ENCODE data around the gene KCNG2.

The KCNG2 gene

DNA sequence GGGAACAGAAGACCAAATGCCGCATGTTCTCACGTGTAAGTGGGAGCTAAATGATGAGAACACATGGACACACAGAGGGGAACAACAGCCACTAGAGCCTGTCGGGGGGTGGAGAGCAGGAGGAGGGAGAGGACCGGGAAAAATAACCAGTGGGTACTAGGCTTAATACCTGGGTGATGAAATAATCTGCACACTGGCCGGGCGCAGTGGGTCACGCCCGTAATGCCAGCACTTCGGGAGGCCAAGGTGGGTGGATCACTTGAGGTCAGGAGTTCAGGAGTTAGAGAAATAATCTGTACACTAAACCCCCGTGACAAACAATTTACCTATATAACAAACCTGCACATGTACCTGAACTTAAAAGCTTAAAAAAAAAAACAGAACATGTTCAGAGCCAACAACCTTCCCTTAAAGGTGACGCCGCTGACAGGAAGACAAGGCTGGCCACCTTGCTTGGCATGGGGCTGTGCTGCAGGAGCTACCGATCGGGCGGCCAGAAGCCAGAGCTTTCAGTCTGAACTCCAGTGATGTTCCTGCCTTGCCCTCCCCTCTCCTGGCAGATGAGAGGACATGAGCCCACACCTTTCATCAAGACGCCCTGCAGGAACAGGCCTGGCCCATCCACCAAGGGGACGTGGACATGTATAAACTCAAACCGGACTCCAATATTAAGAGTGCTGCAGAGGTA is 142.5 kb downstream of the KCNG2 start:
- in situ Hi-C loops (cut with MboI; ENCODE audit: low pct_unique_long_range_greater_than_20kb, low sequenced_read_pairs), result no loop called here
- no peak for DNase-seq

DNA sequence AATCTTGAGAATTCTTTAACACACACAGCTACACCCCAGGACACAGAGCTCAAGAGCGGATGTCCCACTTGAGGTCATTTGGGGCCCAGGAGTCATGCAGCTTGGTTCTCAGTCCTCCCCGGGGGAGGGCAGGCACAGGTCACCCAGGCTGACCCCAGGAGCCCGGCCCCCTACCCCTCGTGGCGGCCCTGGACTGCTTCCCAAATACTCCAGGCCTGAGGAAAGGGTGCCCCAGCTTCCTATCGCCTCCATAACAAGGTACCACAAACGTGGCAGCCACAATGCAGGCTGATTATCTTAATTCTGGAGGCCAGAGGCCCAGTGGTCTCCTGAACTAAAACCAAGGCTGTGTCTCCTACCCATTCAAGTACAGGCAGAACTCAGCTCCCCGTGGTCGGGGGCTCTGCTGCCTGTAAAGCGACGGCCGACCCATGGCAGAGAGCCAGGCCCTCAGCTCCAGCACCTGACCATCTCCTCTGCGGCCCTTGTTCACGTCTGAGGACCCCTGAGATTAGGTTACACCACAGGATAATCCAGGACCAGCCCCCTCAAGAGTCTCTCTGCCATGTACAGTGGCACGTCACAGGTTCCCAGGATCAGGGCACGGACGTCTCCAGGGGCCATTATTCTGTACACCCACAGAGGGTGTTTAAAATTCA is 143.2 kb downstream of the KCNG2 start:
- in situ Hi-C loops (cut with MboI; ENCODE audit: low pct_unique_long_range_greater_than_20kb, low sequenced_read_pairs), result no loop called here
- no peak for DNase-seq

GRCh38 chr18:79941473-79942119 is 143.9 kb downstream of the KCNG2 start:
- no peak for DNase-seq
- in situ Hi-C loops (cut with MboI; ENCODE audit: low pct_unique_long_range_greater_than_20kb, low sequenced_read_pairs), result no loop called here

GRCh38 chr18:79942211-79942610 is 144.5 kb downstream of the KCNG2 start:
- in situ Hi-C loops (cut with MboI; ENCODE audit: low pct_unique_long_range_greater_than_20kb, low sequenced_read_pairs), result no loop called here

DNA sequence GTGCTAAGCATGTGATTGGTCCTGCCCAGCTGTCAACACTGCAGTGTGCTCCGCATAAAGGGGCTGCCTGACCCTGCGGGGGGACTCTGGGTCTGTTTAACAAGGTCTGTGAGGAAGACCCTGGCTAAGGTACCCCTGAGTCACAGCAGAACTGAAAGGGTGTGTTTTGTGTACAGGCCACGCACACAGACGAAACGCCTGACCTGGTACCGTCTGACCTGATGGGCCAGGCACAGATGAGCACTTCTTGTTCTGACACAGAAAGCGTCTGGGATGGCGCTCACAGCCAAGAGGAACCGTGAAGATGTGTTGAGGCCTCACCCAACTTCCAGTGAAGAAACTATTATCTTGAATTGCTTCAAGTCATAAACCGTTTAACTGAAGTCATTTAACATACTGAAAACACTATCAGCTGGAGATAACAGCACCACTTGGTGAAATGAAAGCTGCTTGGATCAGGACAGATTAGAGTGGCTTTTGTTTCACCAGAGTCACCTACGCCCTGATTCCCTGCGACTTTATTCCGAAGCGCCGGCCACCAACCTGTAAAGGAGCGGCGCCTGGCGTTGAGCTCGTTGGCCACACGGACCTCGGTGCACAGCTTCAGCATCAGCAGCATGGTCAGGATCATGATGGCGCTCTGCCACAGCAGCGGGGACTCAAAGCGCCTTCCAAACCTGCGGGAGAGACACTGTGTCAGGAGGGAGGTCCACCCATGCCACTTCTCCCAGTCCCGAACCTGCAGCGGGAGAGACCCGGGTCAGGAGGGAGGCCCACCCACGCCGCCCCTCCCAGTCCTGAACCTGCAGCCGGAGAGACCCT is 145.3 kb downstream of the KCNG2 start:
- no peak for DNase-seq
- in situ Hi-C loops (cut with MboI; ENCODE audit: low pct_unique_long_range_greater_than_20kb, low sequenced_read_pairs), result no loop called here

More at GRCh38 chr18:79942211-79942610, 144.5 kb downstream of the KCNG2 start:
- no peak for DNase-seq

DNA sequence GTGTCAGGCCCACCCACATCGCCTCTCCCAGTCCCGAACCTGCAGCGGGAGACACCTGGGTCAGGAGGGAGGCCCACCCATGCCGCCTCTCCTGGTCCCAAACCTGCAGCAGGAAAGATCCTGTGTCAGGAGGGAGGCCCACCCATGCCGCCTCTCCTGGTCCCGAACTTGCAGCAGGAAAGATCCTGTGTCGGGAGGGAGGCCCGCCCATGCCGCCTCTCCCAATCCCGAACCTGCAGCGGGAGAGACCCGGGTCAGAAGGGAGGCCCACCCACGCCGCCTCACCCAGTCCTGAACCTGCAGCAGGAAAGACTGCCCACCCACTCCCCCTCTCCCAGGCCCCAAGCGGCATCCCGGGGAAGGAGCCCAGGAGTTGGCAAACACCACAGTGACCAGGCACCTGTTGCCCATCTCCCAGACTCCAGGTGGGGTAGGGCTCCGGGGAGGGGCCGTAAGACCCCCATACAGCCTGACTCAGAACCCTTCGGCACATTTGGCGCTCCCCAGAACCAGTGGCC is 145.9 kb downstream of the KCNG2 start:
- DNase-seq, result no peak
- in situ Hi-C loops (cut with MboI; ENCODE audit: low pct_unique_long_range_greater_than_20kb, low sequenced_read_pairs), result no loop called here

GRCh38 chr18:79944126-79944731 is 146.5 kb downstream of the KCNG2 start:
- in situ Hi-C loops (cut with MboI; ENCODE audit: low pct_unique_long_range_greater_than_20kb, low sequenced_read_pairs), result no loop called here
- peak; percentile 42 for DNase-seq

GRCh38 chr18:79944746-79945117 is 147.0 kb downstream of the KCNG2 start:
- no peak for DNase-seq

DNA sequence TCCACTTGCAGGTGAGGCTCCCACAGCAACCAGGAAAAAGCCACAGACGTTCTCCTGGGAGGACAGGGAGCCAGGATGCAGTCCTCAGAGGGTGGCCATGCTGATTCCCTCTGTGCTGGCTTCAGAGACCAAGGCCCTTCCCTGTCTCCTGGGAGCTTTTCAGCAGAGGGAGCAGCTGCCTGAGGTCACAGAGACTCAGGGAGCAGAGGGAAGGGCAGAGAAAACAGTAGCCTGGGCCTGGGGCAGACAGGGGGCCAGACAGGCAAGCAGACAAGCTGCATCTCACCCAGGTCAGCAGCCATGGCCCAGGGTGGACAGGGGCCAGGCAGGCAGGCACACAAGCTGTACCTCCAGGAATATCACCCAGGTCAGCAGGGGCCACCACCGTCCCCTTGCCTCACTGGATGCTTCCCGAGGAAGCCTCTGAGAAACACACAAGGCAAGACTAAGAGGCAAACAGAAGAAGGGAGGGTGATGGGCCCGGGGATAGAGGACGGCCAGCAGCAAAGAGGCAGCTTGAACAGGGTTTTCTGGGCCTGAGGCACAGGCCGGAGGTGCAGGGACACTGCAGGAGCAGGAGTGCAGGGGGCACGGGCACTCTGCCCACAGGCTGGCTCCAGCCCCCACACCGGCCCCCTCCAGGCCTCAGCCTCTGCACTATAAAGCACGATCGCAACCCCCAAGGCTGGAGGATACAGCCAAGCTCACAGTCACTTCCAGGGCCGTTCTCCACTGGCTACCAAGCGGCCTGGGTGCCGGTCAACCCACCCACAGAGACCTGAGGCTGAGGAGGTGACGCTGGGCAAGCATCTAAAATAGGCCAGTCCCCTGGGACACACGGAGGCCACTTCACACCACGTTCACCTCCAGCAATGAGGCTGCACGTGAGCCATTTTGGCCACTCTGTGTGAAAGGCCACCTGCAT is 147.6 kb downstream of the KCNG2 start:
- in situ Hi-C loops (cut with MboI; ENCODE audit: low pct_unique_long_range_greater_than_20kb, low sequenced_read_pairs), result no loop called here

More at GRCh38 chr18:79944746-79945117, 147.0 kb downstream of the KCNG2 start:
- in situ Hi-C loops (cut with MboI; ENCODE audit: low pct_unique_long_range_greater_than_20kb, low sequenced_read_pairs), result no loop called here

GRCh38 chr18:79947054-79947755 is 149.5 kb downstream of the KCNG2 start:
- in situ Hi-C loops (cut with MboI; ENCODE audit: low pct_unique_long_range_greater_than_20kb, low sequenced_read_pairs), result no loop called here
- no peak for DNase-seq

More for the DNA sequence above, 147.6 kb downstream of the KCNG2 start:
- no peak for DNase-seq

DNA sequence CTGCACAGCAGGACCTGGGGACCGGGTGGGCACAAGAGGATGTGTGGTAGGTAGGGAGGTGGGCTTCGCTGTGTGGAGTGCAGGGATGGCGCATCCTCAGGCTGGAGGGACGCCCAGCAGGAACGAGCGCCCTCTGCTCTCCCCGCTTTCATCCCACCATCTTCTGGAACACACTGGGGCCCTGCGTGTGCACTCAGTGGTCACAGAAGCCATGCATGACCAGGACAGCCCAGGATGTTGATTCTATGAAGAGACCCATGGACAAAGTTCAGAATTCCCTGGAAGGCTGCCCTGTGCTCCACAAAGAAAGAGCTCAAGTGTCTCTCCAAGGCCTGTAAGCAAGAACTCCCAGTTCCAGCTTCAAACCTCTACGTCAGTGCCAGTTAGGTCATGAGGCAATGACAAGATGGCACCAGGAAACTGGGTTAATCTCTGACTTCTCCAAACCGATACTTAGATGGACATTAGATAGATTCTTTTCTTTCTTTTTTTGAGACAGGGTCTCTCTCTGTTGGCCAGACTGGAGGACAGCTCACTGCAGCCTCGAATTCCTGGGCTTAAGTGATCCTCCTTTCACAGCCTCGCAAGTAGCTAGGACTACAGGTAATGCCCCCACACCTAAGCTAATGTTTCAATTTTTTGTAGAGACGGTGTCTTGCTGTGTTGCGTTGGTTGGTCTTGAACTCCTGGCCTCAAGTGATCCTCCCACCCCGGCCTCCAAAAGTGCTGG is 150.3 kb downstream of the KCNG2 start:
- no peak for DNase-seq
- in situ Hi-C loops (cut with MboI; ENCODE audit: low pct_unique_long_range_greater_than_20kb, low sequenced_read_pairs), result no loop called here

DNA sequence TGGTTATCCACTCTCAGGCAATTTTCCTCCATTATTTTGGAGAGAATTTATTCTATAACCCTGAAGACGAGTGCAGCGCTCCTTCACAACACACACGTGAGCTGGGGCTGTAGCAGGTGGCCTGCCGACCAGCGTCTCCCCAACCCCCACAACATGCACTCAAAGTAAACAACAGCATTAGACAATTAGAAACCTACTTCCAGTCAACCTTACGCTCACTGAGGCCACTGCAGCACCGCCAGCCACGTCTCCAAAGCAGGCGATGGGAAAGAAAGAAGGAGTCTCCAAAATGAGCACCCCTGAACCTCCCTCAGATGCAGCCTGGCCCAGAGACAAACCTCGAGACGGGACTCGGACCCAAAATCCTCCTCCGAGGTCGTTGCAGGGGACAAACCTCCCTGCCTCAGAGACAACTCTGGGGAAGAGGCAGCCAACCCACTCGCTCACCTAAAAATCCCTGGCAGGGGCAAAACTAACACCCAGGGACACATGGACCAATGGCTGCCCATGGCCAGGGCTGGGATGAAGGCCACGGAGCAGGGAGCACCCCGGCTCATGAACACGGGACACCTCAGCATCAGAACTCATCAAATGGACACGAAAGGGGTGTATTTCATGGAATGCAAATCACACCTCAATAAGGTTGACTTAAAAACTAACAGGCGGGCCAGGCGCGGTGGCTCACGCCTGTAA is 151.1 kb downstream of the KCNG2 start:
- in situ Hi-C loops (cut with MboI; ENCODE audit: low pct_unique_long_range_greater_than_20kb, low sequenced_read_pairs), result no loop called here
- no peak for DNase-seq
